Dendritic cell treated with granulocyte-macrophage colony-stimulating factor and Interleukin-4, amounts not matched to agents 40 ng/mL and 50 ng/mL, for 4 days (primary cell): ENCODE results near the gene GSK3B.
A peak's percentile ranks its signal among the peaks of the same experiment; 100 is the strongest.
"Not testable (repeated sequence)": the region's sequence is repeated elsewhere in the genome, so short reads cannot be mapped to it uniquely, and the experiment has no call there.

ENCODE experiments used
- H3K27ac Mint-ChIP-seq: one replicate; pipeline ENCODE4 v1.8.0; 2022; ENCODE audit warnings: mild to moderate bottlenecking, mixed read lengths
- H3K27me3 Mint-ChIP-seq: one replicate; pipeline ENCODE4 v1.8.0; 2022; ENCODE audit warnings: mild to moderate bottlenecking, mixed read lengths
- H3K36me3 Mint-ChIP-seq: one replicate; pipeline ENCODE4 v1.8.0; 2022; ENCODE audit warnings: low read depth, mixed read lengths
- H3K4me1 Mint-ChIP-seq: one replicate; pipeline ENCODE4 v1.8.0; 2022; ENCODE audit warnings: low read depth, mixed read lengths
- H3K4me3 Mint-ChIP-seq: one replicate; pipeline ENCODE4 v1.8.0; 2022; ENCODE audit warnings: mild to moderate bottlenecking, moderate library complexity, mixed read lengths
- H3K9me3 Mint-ChIP-seq: one replicate; pipeline ENCODE4 v1.8.0; 2022; ENCODE audit warnings: mixed read lengths
- intact Hi-C: fragments of 100-400 bp; cut with micrococcal nuclease; formaldehyde crosslinking; loops from one replicate; pipeline ENCODE4 v1.15.0; 2022

The GSK3B gene

DNA sequence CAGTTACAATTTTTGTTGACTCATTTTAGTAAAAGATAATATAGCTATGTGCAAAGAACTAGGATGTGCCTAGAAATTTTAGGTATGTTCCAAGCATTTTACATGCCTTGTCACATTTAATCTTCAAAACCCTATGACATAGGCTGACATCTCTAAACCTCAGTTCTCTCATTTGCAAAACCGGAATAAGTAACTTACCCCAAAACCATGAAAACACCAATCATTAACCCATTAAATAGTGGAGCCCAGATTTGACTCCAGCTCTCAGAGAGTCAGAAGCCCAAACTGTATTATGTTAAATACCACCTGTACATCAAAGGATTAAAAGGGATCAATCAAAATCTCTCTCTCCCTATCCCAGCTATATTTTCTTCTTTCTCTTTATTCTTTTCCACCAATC, 36.6 kb downstream of the GSK3B start:
- no peaks in the 10 kb centered on the region for H3K27me3 Mint-ChIP-seq
- no peak overlapping the region for H3K27ac Mint-ChIP-seq
- H3K4me1 Mint-ChIP-seq, result peaks cover 36% of the 10 kb centered on the region
- intact Hi-C loops, result no loop called here
- no peaks in the 10 kb centered on the region for H3K9me3 Mint-ChIP-seq
- H3K4me3 Mint-ChIP-seq, result no peak overlapping the region
- H3K36me3 Mint-ChIP-seq, result peaks cover 10% of the 10 kb centered on the region

DNA sequence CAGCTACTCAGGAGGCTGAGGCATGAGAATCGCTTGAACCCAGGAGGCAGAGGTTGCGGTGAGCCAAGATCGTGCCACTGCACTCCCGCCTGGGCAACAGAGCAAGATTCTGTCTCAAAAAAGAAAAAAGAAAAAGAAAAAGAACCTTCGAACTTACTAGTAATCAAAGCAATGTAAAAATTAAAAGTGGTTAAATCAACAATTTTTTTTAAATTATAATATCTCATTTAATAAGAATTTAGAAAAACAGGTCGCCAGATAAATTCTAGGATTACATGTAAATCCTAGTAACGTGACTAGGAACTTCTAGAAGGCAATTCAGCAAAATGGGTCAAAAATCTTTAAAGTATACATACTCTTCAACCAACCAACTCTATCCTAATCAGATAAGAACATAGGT, 37.2 kb downstream of the GSK3B start:
- intact Hi-C loops, result no loop called here
- no peak overlapping the region for H3K27ac Mint-ChIP-seq

GRCh38 chr3:120053647-120054046, 40.6 kb downstream of the GSK3B start:
- H3K27ac Mint-ChIP-seq, intact Hi-C loops, H3K4me3 Mint-ChIP-seq, H3K27me3 Mint-ChIP-seq, H3K9me3 Mint-ChIP-seq: not testable (repeated sequence)
- Mint-ChIP-seq H3K4me1 (peaks cover 43% of the 10 kb centered on the region), H3K36me3 (peaks cover 10% of the 10 kb centered on the region)

More for the DNA sequence above, 37.2 kb downstream of the GSK3B start:
- H3K4me3 Mint-ChIP-seq, result no peak overlapping the region
- no peaks in the 10 kb centered on the region for H3K9me3 Mint-ChIP-seq
- H3K4me1 Mint-ChIP-seq, result peaks cover 41% of the 10 kb centered on the region
- peaks cover 10% of the 10 kb centered on the region for H3K36me3 Mint-ChIP-seq
- H3K27me3 Mint-ChIP-seq, result no peaks in the 10 kb centered on the region

- no peaks in the 10 kb centered on the region for H3K27me3 Mint-ChIP-seq
- H3K9me3 Mint-ChIP-seq, result no peaks in the 10 kb centered on the region
- H3K4me3 Mint-ChIP-seq, result no peak overlapping the region
- H3K27ac Mint-ChIP-seq, result no peak overlapping the region
- peaks cover 10% of the 10 kb centered on the region for H3K36me3 Mint-ChIP-seq
- intact Hi-C loops, result no loop called here
- peaks cover 43% of the 10 kb centered on the region for H3K4me1 Mint-ChIP-seq
These were observed 41.6 kb downstream of the GSK3B start for GRCh38 chr3:120052677-120053076.

GRCh38 chr3:120052225-120052624, 42.0 kb downstream of the GSK3B start:
- Mint-ChIP-seq H3K4me3 (no peak overlapping the region), H3K9me3 (no peaks in the 10 kb centered on the region), H3K27me3 (no peaks in the 10 kb centered on the region), H3K36me3 (peaks cover 10% of the 10 kb centered on the region), H3K27ac (no peak overlapping the region), H3K4me1 (peaks cover 43% of the 10 kb centered on the region)
- intact Hi-C loops, result no loop called here

DNA sequence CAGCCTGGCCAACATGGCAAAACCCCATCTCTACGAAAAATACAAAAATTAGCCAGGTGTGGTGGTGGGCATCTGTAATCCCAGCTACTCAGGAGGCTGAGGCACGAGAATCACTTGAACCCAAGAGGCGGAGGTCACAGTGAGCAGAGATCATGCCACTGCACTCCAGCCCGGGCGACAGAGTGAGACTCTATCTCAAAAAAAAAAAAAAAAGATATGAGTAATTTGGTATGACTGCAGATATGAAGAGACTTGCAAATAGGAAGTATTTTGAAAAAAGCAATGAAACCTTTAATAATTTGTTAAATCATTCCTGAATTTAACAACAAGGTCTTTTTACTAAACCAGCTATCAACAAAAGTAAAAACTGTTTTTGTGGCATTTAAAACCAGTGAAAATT, 42.7 kb downstream of the GSK3B start:
- H3K4me1 Mint-ChIP-seq, result peaks cover 43% of the 10 kb centered on the region
- peaks cover 10% of the 10 kb centered on the region for H3K36me3 Mint-ChIP-seq
- H3K9me3 Mint-ChIP-seq, H3K4me3 Mint-ChIP-seq, intact Hi-C loops, H3K27ac Mint-ChIP-seq, H3K27me3 Mint-ChIP-seq: not testable (repeated sequence)

DNA sequence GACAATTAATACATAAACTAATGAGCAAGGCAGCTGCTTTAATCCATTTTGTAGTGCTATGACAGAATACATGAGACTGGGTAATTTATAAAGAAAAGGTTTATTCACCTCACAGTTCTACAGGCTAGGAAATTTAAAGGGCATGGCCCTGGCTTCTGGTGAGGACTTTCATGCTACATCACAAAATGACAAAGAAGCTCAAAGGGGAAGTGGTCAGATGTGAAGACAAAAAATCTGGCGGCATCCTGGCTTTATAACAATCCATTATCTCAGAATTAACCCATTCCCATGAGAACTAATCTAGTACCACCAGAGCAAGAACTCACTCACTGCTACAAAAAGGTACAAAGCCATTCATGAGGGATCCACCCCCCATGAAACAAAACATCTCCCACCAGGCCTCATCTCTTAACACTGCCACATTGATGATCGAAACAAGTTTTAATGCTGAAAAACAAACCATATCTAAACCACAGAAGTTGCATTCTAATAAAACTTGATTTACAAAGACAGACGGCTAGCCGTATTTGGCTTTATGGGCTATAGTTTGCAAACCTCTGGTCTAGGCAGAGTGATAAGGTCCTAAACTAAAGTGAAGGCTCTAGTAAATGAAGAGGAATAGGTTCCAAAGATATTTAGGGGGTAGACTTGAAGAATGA, 44.2 kb downstream of the GSK3B start:
- intact Hi-C loops, result no loop called here
- H3K27ac Mint-ChIP-seq, result no peak overlapping the region

DNA sequence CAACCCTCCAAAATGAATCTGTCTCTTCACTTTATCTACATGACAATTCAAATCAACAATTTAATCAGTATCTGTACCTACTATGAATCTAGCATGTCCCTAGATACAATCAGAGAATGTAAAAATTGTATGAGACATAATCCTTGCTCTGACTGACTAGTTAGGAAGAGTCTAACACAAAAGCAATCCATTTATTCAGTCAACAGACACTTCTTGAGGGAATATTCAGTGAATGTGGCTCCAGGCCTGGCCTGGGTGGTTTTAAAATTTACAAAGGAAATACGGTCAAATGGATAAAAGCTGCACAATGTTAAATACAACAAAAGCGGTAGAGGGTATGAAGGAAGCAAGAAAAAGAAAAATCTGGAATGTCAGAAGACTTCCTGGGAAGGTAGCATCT, 45.2 kb downstream of the GSK3B start:
- Mint-ChIP-seq H3K4me3 (no peak overlapping the region), H3K27ac (no peak overlapping the region), H3K27me3 (no peaks in the 10 kb centered on the region), H3K9me3 (peaks cover 18% of the 10 kb centered on the region), H3K36me3 (peaks cover 23% of the 10 kb centered on the region), H3K4me1 (peaks cover 28% of the 10 kb centered on the region)
- intact Hi-C loops, result no loop called here

More for the DNA sequence above, 44.2 kb downstream of the GSK3B start:
- Mint-ChIP-seq H3K4me3 (no peak overlapping the region), H3K9me3 (peaks cover 10% of the 10 kb centered on the region), H3K4me1 (peaks cover 37% of the 10 kb centered on the region), H3K36me3 (peaks cover 18% of the 10 kb centered on the region), H3K27me3 (no peaks in the 10 kb centered on the region)

- peaks cover 23% of the 10 kb centered on the region for H3K36me3 Mint-ChIP-seq
- H3K4me1 Mint-ChIP-seq, result peaks cover 29% of the 10 kb centered on the region
- intact Hi-C loops, result no loop called here
- H3K27me3 Mint-ChIP-seq, result no peaks in the 10 kb centered on the region
- H3K4me3 Mint-ChIP-seq, result no peak overlapping the region
- peaks cover 23% of the 10 kb centered on the region for H3K9me3 Mint-ChIP-seq
- H3K27ac Mint-ChIP-seq, result no peak overlapping the region
These were observed 45.7 kb downstream of the GSK3B start for GRCh38 chr3:120048355-120049041.

- peaks cover 31% of the 10 kb centered on the region for H3K36me3 Mint-ChIP-seq
- no peak overlapping the region for H3K4me3 Mint-ChIP-seq
- H3K27me3 Mint-ChIP-seq, result no peaks in the 10 kb centered on the region
- H3K27ac Mint-ChIP-seq, result no peak overlapping the region
- H3K4me1 Mint-ChIP-seq, result peaks cover 32% of the 10 kb centered on the region
- intact Hi-C loops, result no loop called here
- peaks cover 32% of the 10 kb centered on the region for H3K9me3 Mint-ChIP-seq
These were observed 46.6 kb downstream of the GSK3B start for GRCh38 chr3:120047686-120048085.

DNA sequence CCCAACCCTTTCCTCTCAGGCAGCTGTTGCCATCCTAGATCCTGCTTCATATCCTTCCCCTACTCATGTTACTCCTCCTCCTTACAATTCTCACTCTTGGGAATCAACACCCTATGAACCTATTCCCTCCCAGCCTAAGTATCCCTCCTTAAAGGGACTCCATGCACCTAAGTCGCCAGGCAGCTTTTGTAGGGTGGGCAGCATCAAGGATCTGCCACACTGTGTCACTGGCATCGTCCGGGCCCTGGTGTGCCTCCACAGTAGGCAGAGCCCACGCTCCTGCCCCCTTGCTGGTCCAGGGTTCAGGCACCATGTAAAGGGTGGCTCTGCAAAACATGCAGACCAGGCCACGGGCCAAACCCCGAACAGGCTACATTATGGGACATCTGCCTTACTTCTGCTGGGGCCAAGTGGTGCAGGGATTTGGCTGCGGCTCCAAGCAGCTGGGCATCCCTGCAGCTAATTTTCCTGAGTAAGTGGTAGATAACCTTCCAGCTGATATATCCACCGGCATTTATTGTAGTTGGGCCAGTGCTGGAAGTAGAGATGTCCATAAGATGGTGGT, 53.4 kb downstream of the GSK3B start:
- Mint-ChIP-seq H3K36me3 (peaks cover 76% of the 10 kb centered on the region), H3K4me1 (peaks cover 7% of the 10 kb centered on the region), H3K27me3 (no peaks in the 10 kb centered on the region), H3K4me3 (no peak overlapping the region), H3K9me3 (peaks cover 78% of the 10 kb centered on the region), H3K27ac (no peak overlapping the region)
- intact Hi-C loops, result no loop called here

GRCh38 chr3:120039642-120040610, 54.3 kb downstream of the GSK3B start:
- H3K27ac Mint-ChIP-seq, result no peak overlapping the region
- intact Hi-C loops, result loop anchor here (10.0 kb wide), 1 partner anchor 55 kb away; the partner anchor contains the start of gene GSK3B
- peaks cover 68% of the 10 kb centered on the region for H3K9me3 Mint-ChIP-seq

DNA sequence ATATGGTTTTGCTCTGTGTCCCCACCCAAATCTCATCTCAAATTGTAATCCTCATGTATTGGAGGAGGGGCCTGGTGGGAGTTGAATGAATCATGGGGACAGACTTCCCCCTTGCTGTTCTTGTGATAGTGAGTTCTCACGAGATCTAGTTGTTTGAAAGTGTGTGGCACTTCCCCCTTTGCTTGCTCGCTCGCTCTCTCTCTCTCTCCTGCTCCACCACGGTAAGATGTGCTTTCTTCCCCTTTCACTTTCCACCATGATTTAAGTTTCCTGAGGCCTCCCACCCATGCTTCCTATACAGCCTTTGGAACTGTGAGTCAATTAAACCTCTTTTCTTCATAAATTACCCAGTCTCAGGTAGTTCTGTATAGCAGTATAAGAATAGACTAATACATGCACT, 60.7 kb downstream of the GSK3B start:
- H3K36me3 Mint-ChIP-seq, result peaks cover 20% of the 10 kb centered on the region
- peak overlapping the region; percentile 21 for H3K27ac Mint-ChIP-seq
- peaks cover 26% of the 10 kb centered on the region for H3K9me3 Mint-ChIP-seq
- H3K4me3 Mint-ChIP-seq, result no peak overlapping the region
- intact Hi-C loops, result loop anchor here (10.0 kb wide), 1 partner anchor 61 kb away; the partner anchor contains the start of gene GSK3B
- peaks cover 26% of the 10 kb centered on the region for H3K4me1 Mint-ChIP-seq
- no peaks in the 10 kb centered on the region for H3K27me3 Mint-ChIP-seq

More at GRCh38 chr3:120039642-120040610, 54.3 kb downstream of the GSK3B start:
- H3K27me3 Mint-ChIP-seq, result no peaks in the 10 kb centered on the region
- peaks cover 7% of the 10 kb centered on the region for H3K4me1 Mint-ChIP-seq
- H3K36me3 Mint-ChIP-seq, result peaks cover 68% of the 10 kb centered on the region
- H3K4me3 Mint-ChIP-seq, result no peak overlapping the region
